Measurements from ENCODE around the gene NFIB.

Gene NFIB

GRCh38 chr9:14273696-14274121 is 40.2 kb downstream of the NFIB start:
- ATAC-seq: no peak
- DNase-seq: no peak

GRCh38 chr9:14272927-14273528 is 40.9 kb downstream of the NFIB start:
- DNase-seq (no peak), ATAC-seq (no peak)

GRCh38 chr9:14271093-14271673 is 42.8 kb downstream of the NFIB start:
- ATAC-seq (no peak), DNase-seq (no peak)

GRCh38 chr9:14270358-14271092 is 43.4 kb downstream of the NFIB start:
- DNase-seq: no peak
- ATAC-seq: no peak

- no peak for DNase-seq
- no peak for ATAC-seq
These were observed 44.0 kb downstream of the NFIB start for GRCh38 chr9:14269916-14270315.

- ATAC-seq (no peak), DNase-seq (no peak)
These were observed 50.0 kb downstream of the NFIB start for GRCh38 chr9:14263707-14264483.

GRCh38 chr9:14262827-14263226 is 51.1 kb downstream of the NFIB start:
- DNase-seq (no peak), ATAC-seq (no peak)

- DNase-seq (no peak), ATAC-seq (no peak)
These were observed 52.3 kb downstream of the NFIB start for GRCh38 chr9:14261616-14262015.

- ATAC-seq (no peak), DNase-seq (no peak)
These were observed 53.8 kb downstream of the NFIB start for GRCh38 chr9:14260101-14260500.

GRCh38 chr9:14258660-14259239 is 55.2 kb downstream of the NFIB start:
- ATAC-seq: no peak

GRCh38 chr9:14258156-14258555 is 55.8 kb downstream of the NFIB start:
- no peak for ATAC-seq
- no peak for DNase-seq

More at GRCh38 chr9:14258660-14259239, 55.2 kb downstream of the NFIB start:
- DNase-seq: no peak

GRCh38 chr9:14256588-14256987 is 57.4 kb downstream of the NFIB start:
- ATAC-seq: no peak
- no peak for DNase-seq

- ATAC-seq: no peak
These were observed 62.5 kb downstream of the NFIB start for GRCh38 chr9:14251154-14252071.

GRCh38 chr9:14250794-14251153 is 63.2 kb downstream of the NFIB start:
- DNase-seq (no peak), ATAC-seq (no peak)

More at GRCh38 chr9:14251154-14252071, 62.5 kb downstream of the NFIB start:
- DNase-seq: no peak

GRCh38 chr9:14249527-14249926 is 64.4 kb downstream of the NFIB start:
- ATAC-seq: no peak
- DNase-seq: no peak

- DNase-seq: no peak
- ATAC-seq: no peak
These were observed 65.8 kb downstream of the NFIB start for GRCh38 chr9:14248149-14248548.

GRCh38 chr9:14247577-14247976 is 66.4 kb downstream of the NFIB start:
- ATAC-seq (no peak), DNase-seq (no peak)

- ATAC-seq: no peak
- no peak for DNase-seq
These were observed 67.0 kb downstream of the NFIB start for GRCh38 chr9:14246951-14247350.

- ATAC-seq (no peak), DNase-seq (no peak)
These were observed 67.9 kb downstream of the NFIB start for GRCh38 chr9:14245901-14246525.

GRCh38 chr9:14243514-14244042 is 70.4 kb downstream of the NFIB start:
- ATAC-seq (no peak), DNase-seq (no peak)
